ENCODE results near the gene TNS3. TPM values are rescaled to one million over a fixed set of nuclear protein-coding genes. Genes with fewer than 3 reads are reported as not detected.

TNS3 gene
- total RNA-seq, 1 experiment from 2014 or later = 143 TPM

- H4K20me1 ChIP-seq (ENCODE audit: insufficient read depth) = no peaks in the 10 kb centered on the region
- no peak for DNase-seq
- ChIA-PET CTCF (interaction anchor here (0.6 kb wide), 1 partner anchor 25 kb away, joined by 4 read pairs; no protein-coding TSS in a partner anchor), POLR2A (ENCODE audit: unreplicated experiment) (no interaction called here)
- H3K27me3 ChIP-seq (ENCODE audit: insufficient read depth, low read depth) = no peaks in the 10 kb centered on the region
- no peak overlapping the region for H2AFZ ChIP-seq
- no peaks in the 10 kb centered on the region for H3K9me3 ChIP-seq (ENCODE audit: insufficient read depth, low read depth)
- no peak overlapping the region for H3K4me2 ChIP-seq
- H3K27ac ChIP-seq = peak overlapping the region; percentile 9; the same call in 1 of the 2 replicates
- H3K79me2 ChIP-seq (ENCODE audit: low read depth) = peaks cover 12% of the 10 kb centered on the region
- no peak overlapping the region for H3K4me3 ChIP-seq
- H3K36me3 ChIP-seq (ENCODE audit: low read depth) = no peaks in the 10 kb centered on the region
- no peaks in the 10 kb centered on the region for H3K9me2 ChIP-seq (ENCODE audit: insufficient read depth)
- TF ChIP-seq EZH2 (IDR thresholded peaks at IDR 0.05; ENCODE audit: low read depth) (no peak), CTCF (conservative IDR thresholded peaks at IDR 0.05) (no peak)
- H3F3A ChIP-seq (ENCODE audit: insufficient read depth, low read depth) = peaks cover 64% of the 10 kb centered on the region
- intact Hi-C loops (cut with micrococcal nuclease; ENCODE audit: unreplicated experiment) = loop anchor here (1.0 kb wide), 1 partner anchor 17 kb away; no protein-coding TSS in a partner anchor
- peaks cover 89% of the 10 kb centered on the region for H3K4me1 ChIP-seq (replicated peaks; ENCODE audit: insufficient read depth)
- BruUV-seq (replicated peaks) = no TSS peak
Observed at GRCh38 chr7:47588704-47589225, 6.9 kb upstream of the TNS3 start.

GRCh38 chr7:47587976-47588375 is 6.1 kb upstream of the TNS3 start:
- Histone ChIP-seq H3K27ac (no peak overlapping the region), H3F3A (ENCODE audit: insufficient read depth, low read depth) (peaks cover 72% of the 10 kb centered on the region)

GRCh38 chr7:47587351-47587750 is 5.4 kb upstream of the TNS3 start:
- peak; percentile 66 to 83 for DNase-seq
- Histone ChIP-seq H3K4me1 (replicated peaks; ENCODE audit: insufficient read depth) (peaks cover 99% of the 10 kb centered on the region), H3F3A (ENCODE audit: insufficient read depth, low read depth) (peaks cover 74% of the 10 kb centered on the region), H2AFZ (no peak overlapping the region), H3K4me2 (peak overlapping the region; percentile 10; the same call in 1 of the 2 replicates), H3K27me3 (ENCODE audit: insufficient read depth, low read depth) (no peaks in the 10 kb centered on the region), H3K4me3 (no peak overlapping the region), H3K79me2 (ENCODE audit: low read depth) (peaks cover 21% of the 10 kb centered on the region), H3K27ac (peak overlapping the region; percentile 16), H3K9me2 (ENCODE audit: insufficient read depth) (no peaks in the 10 kb centered on the region), H3K36me3 (ENCODE audit: low read depth) (no peaks in the 10 kb centered on the region), H4K20me1 (ENCODE audit: insufficient read depth) (no peaks in the 10 kb centered on the region), H3K9me3 (ENCODE audit: insufficient read depth, low read depth) (no peaks in the 10 kb centered on the region)
- BruUV-seq (replicated peaks) = no TSS peak
- intact Hi-C loops (cut with micrococcal nuclease; ENCODE audit: unreplicated experiment) = no loop called here
- ChIA-PET CTCF (interaction anchor here (0.7 to 1.3 kb wide), 3 partner anchors 18 to 207 kb away, joined by 3 to 9 read pairs (median 7); no protein-coding TSS in a partner anchor), POLR2A (ENCODE audit: unreplicated experiment) (interaction anchor here (0.6 kb wide), 1 partner anchor 48 kb away, joined by 3 read pairs; no protein-coding TSS in a partner anchor)
- no peak for TF ChIP-seq CTCF (conservative IDR thresholded peaks at IDR 0.05)
- TF ChIP-seq EZH2 (IDR thresholded peaks at IDR 0.05; ENCODE audit: low read depth) = no peak

More at GRCh38 chr7:47587976-47588375, 6.1 kb upstream of the TNS3 start:
- Histone ChIP-seq H3K79me2 (ENCODE audit: low read depth) (peaks cover 15% of the 10 kb centered on the region), H3K9me3 (ENCODE audit: insufficient read depth, low read depth) (no peaks in the 10 kb centered on the region), H3K4me2 (no peak overlapping the region), H3K4me1 (replicated peaks; ENCODE audit: insufficient read depth) (peaks cover 97% of the 10 kb centered on the region), H4K20me1 (ENCODE audit: insufficient read depth) (no peaks in the 10 kb centered on the region), H3K4me3 (no peak overlapping the region), H3K9me2 (ENCODE audit: insufficient read depth) (no peaks in the 10 kb centered on the region), H3K36me3 (ENCODE audit: low read depth) (no peaks in the 10 kb centered on the region), H2AFZ (no peak overlapping the region), H3K27me3 (ENCODE audit: insufficient read depth, low read depth) (no peaks in the 10 kb centered on the region)
- ChIA-PET CTCF (no interaction called here), POLR2A (ENCODE audit: unreplicated experiment) (no interaction called here)
- DNase-seq = peak in 1 of 2 experiments; percentile 40
- intact Hi-C loops (cut with micrococcal nuclease; ENCODE audit: unreplicated experiment) = loop anchor here (1.0 kb wide), 1 partner anchor 17 kb away; no protein-coding TSS in a partner anchor
- no peak for TF ChIP-seq CTCF (conservative IDR thresholded peaks at IDR 0.05)
- no peak for TF ChIP-seq EZH2 (IDR thresholded peaks at IDR 0.05; ENCODE audit: low read depth)
- no TSS peak for BruUV-seq (replicated peaks)
